CD4-positive, alpha-beta T cell (primary cell): ENCODE data around the gene CRYGS. TPM values are rescaled to one million over a fixed set of nuclear protein-coding genes. Genes with fewer than 3 reads are reported as not detected.

Experiments
- ATAC-seq: fragments of 200-7000 bp; cut with Tn5 transposase; one replicate; pipeline ENCODE4 v1.10.0; 2022; ENCODE audit warnings: mild to moderate bottlenecking; ENCODE audit not compliant: poor library complexity
- CTCF ChIA-PET: fragments of 350-600 bp; sonication (Branson Sonifier 250); formaldehyde crosslinking; loops from one replicate; lab custom pipeline; 2021; ENCODE audit warnings: antibody characterized with exemption, inconsistent platforms; lab: Charles Lee
- POLR2A ChIA-PET: fragments of 350-600 bp; sonication (Branson Sonifier 250); formaldehyde crosslinking; loops from one replicate; lab custom pipeline; 2021; ENCODE audit warnings: antibody characterized with exemption, inconsistent platforms; lab: Charles Lee
- DNase-seq, 14 experiments: peaks; one replicate each; pipeline ENCODE4 v3.0.0-alpha.2; 2013 to 2020; ENCODE audit warnings: mixed read lengths in 2 of 14
- H3K27ac ChIP-seq, 2 donors: one replicate each; pipeline versions ENCODE4 v1.5.1 to v1.7.0; 2013; ENCODE audit warnings: low read length in 2 of 2, low read depth in 1 of 2, mild to moderate bottlenecking in 1 of 2
- H3K27me3 ChIP-seq, 2 experiments: 1 replicate in 1 of 2; 2 replicates in 1 of 2; pipeline versions ENCODE4 v1.6.1 to v1.7.0; 2013; ENCODE audit warnings: low read length in 2 of 2, control low read depth in 1 of 2, mild to moderate bottlenecking in 1 of 2, moderate library complexity in 1 of 2; ENCODE audit not compliant: insufficient read depth in 2 of 2, control insufficient read depth in 1 of 2
- H3K36me3 ChIP-seq: one replicate; pipeline ENCODE4 v1.6.1; 2013; ENCODE audit warnings: low read length, control low read depth; ENCODE audit not compliant: insufficient read depth
- H3K4me1 ChIP-seq: one replicate; pipeline ENCODE4 v1.6.1; 2013; ENCODE audit warnings: low read length, control low read depth; ENCODE audit not compliant: insufficient read depth
- H3K4me3 ChIP-seq: one replicate; pipeline ENCODE4 v1.5.1; 2013; ENCODE audit warnings: mild to moderate bottlenecking, low read length, moderate library complexity
- H3K9me3 ChIP-seq, 2 experiments: 1 replicate in 1 of 2; 2 replicates in 1 of 2; pipeline versions ENCODE4 v1.6.1 to v1.7.0; 2013; ENCODE audit warnings: low read length in 2 of 2, mild to moderate bottlenecking in 2 of 2, control low read depth in 1 of 2, moderate library complexity in 1 of 2; ENCODE audit not compliant: control insufficient read depth in 1 of 2, insufficient read depth in 1 of 2
- H3K27ac Mint-ChIP-seq: one replicate; pipeline ENCODE4 v1.8.0; 2020; ENCODE audit warnings: mixed read lengths
- H3K27me3 Mint-ChIP-seq: one replicate; pipeline ENCODE4 v1.8.0; 2021; ENCODE audit warnings: mixed read lengths
- H3K36me3 Mint-ChIP-seq: one replicate; pipeline ENCODE4 v1.8.0; 2021; ENCODE audit warnings: low read depth, mixed read lengths
- H3K4me1 Mint-ChIP-seq: one replicate; pipeline ENCODE4 v1.8.0; 2021; ENCODE audit warnings: low read depth, mixed read lengths
- H3K4me3 Mint-ChIP-seq: one replicate; pipeline ENCODE4 v1.8.0; 2020; ENCODE audit warnings: mild to moderate bottlenecking, mixed read lengths
- H3K9me3 Mint-ChIP-seq: one replicate; pipeline ENCODE4 v1.8.0; 2020; ENCODE audit warnings: mixed read lengths
- intact Hi-C, 2 experiments: fragments of 100-400 bp; cut with DNase I in 1 of 2; cut with micrococcal nuclease in 1 of 2; formaldehyde crosslinking; loops; one replicate each; pipeline versions ENCODE4 v1.15.1 to v1.9.0; 2023 to 2025; cut with DNase I, micrococcal nuclease
- total RNA-seq, 174 experiments: library from RNA in 2 of 174; stranded (reverse) in 2 of 174; gene quantifications; one replicate each; pipeline ENCODE4 v1.2.3 and lab custom pipeline; 2021 to 2026
- TF ChIP-seq, protein P1 (sequence below): fragments of 200-600 bp; IDR thresholded peaks from one replicate; pipeline ENCODE4 v1.8.0; 2022; ENCODE audit warnings: antibody characterized with exemption, mild to moderate bottlenecking

Gene CRYGS
- total RNA-seq, 2 experiments from 2014 or later: 1.9 to 2.3 TPM

DNA sequence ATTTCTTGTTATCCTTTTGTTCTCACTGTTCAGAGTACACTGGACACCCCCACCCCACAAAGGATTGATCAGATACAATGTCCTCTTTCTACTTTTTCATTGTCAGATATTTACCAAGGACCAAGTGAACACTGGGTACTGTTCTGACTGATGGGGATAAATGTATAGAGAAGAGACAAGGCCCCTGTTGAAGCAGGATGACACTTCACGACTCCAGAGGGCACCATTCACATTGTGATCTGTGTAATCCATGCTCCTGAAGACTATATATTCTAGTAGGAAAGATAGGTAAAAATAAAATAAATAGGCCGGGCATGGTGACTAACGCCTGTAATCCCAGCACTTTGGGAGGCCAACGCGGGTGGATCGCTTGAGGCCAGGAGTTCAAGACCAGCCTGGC lies 7.2 kb upstream of the CRYGS start:
- H3K36me3 ChIP-seq: peaks cover 56% of the 10 kb centered on the region
- H3K9me3 ChIP-seq: no peaks in the 10 kb centered on the region
- DNase-seq (no peak), ATAC-seq (no peak)
- CTCF ChIA-PET: no interaction called here
- TF ChIP-seq, protein P1, sequence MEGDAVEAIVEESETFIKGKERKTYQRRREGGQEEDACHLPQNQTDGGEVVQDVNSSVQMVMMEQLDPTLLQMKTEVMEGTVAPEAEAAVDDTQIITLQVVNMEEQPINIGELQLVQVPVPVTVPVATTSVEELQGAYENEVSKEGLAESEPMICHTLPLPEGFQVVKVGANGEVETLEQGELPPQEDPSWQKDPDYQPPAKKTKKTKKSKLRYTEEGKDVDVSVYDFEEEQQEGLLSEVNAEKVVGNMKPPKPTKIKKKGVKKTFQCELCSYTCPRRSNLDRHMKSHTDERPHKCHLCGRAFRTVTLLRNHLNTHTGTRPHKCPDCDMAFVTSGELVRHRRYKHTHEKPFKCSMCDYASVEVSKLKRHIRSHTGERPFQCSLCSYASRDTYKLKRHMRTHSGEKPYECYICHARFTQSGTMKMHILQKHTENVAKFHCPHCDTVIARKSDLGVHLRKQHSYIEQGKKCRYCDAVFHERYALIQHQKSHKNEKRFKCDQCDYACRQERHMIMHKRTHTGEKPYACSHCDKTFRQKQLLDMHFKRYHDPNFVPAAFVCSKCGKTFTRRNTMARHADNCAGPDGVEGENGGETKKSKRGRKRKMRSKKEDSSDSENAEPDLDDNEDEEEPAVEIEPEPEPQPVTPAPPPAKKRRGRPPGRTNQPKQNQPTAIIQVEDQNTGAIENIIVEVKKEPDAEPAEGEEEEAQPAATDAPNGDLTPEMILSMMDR: no peak
- Mint-ChIP-seq H3K27ac (no peak overlapping the region), H3K36me3 (peaks cover 71% of the 10 kb centered on the region), H3K27me3 (no peaks in the 10 kb centered on the region), H3K4me3 (no peak overlapping the region), H3K4me1 (no peaks in the 10 kb centered on the region), H3K9me3 (no peaks in the 10 kb centered on the region)
- H3K27ac ChIP-seq: no peak overlapping the region
- POLR2A ChIA-PET: no interaction called here
- no peaks in the 10 kb centered on the region for H3K4me1 ChIP-seq
- intact Hi-C loops: no loop called here
- no peaks in the 10 kb centered on the region for H3K27me3 ChIP-seq
- no peak overlapping the region for H3K4me3 ChIP-seq

GRCh38 chr3:186549497-186549896 lies 5.3 kb upstream of the CRYGS start:
- POLR2A ChIA-PET: interaction anchor here (0.7 kb wide), 1 partner anchor 30 kb away, joined by 3 read pairs; no protein-coding TSS in a partner anchor
- Mint-ChIP-seq H3K36me3 (peaks cover 62% of the 10 kb centered on the region), H3K27ac (no peak overlapping the region), H3K27me3 (no peaks in the 10 kb centered on the region), H3K9me3 (no peaks in the 10 kb centered on the region), H3K4me1 (no peaks in the 10 kb centered on the region), H3K4me3 (no peak overlapping the region)
- intact Hi-C loops: no loop called here
- Histone ChIP-seq H3K4me1 (no peaks in the 10 kb centered on the region), H3K9me3 (no peaks in the 10 kb centered on the region), H3K27ac (no peak overlapping the region), H3K27me3 (no peaks in the 10 kb centered on the region), H3K36me3 (peaks cover 44% of the 10 kb centered on the region), H3K4me3 (no peak overlapping the region)
- CTCF ChIA-PET: no interaction called here
- TF ChIP-seq, protein P1: no peak
- no peak for DNase-seq
- no peak for ATAC-seq

DNA sequence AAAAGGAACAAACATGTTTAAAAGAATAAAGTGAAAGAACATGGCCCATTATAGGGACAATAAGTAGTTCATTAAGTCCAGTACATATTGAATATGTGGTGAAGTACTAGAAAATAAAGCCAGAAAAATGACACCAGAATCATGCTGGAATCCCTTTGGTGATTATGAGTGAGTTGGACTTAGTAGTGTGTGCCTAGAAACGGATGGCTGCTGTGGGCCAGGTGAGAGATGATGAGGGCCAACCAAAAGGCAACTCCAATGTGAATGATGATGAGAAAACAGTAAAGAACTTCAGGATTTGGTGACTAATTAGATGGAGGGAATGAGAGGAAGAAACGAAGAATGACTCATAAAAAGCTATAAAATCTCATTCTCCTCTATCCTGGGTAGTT lies 3.3 kb downstream of the CRYGS start:
- peaks cover 4% of the 10 kb centered on the region for H3K4me1 ChIP-seq
- intact Hi-C loops: loop anchor here (1.0 to 5.0 kb wide), 5 partner anchors 22 to 564 kb away; no protein-coding TSS in a partner anchor
- TF ChIP-seq, protein P1: no peak
- no peaks in the 10 kb centered on the region for H3K27me3 Mint-ChIP-seq
- no peak for DNase-seq
- no peak for ATAC-seq
- no peaks in the 10 kb centered on the region for H3K9me3 ChIP-seq
- no peaks in the 10 kb centered on the region for H3K9me3 Mint-ChIP-seq
- peaks cover 16% of the 10 kb centered on the region for H3K36me3 Mint-ChIP-seq
- peaks cover 4% of the 10 kb centered on the region for H3K36me3 ChIP-seq
- ChIA-PET POLR2A (interaction anchor here (0.5 to 2.5 kb wide), 9 partner anchors 7 to 603 kb away, joined by 3 to 10 read pairs (median 4); partner anchors contain the start of genes DNAJB11 and TRA2B), CTCF (interaction anchor here (0.6 to 4.0 kb wide), 20 partner anchors 18 to 1219 kb away, joined by 3 to 21 read pairs (median 5); partner anchors contain the start of gene DNAJB11)
- H3K27me3 ChIP-seq: no peaks in the 10 kb centered on the region
- no peak overlapping the region for H3K27ac ChIP-seq
- H3K4me1 Mint-ChIP-seq: peaks cover 7% of the 10 kb centered on the region
- no peak overlapping the region for H3K4me3 ChIP-seq
- no peak overlapping the region for H3K27ac Mint-ChIP-seq
- no peak overlapping the region for H3K4me3 Mint-ChIP-seq
